ENCODE data around the gene DVL1. TPM values are rescaled to one million over a fixed set of nuclear protein-coding genes. Genes with fewer than 3 reads are reported as not detected.

DVL1 gene
- polyA plus RNA-seq, 4 donors, result 46.7 to 88.8 (median 61.3) TPM

GRCh38 chr1:1290238-1290731 lies 58.9 kb downstream of the DVL1 start:
- DNase-seq, result peak; percentile 67 to 71
- H3K27me3 ChIP-seq (ENCODE audit: control insufficient read depth in 3 of 3, insufficient read depth in 3 of 3, low read length in 3 of 3), result peaks cover 0 to 15% (median 4%) of the 10 kb centered on the region in 3 donors
- H3K4me1 ChIP-seq (ENCODE audit: control insufficient read depth in 3 of 3, insufficient read depth in 2 of 3, low read depth in 1 of 3, low read length in 2 of 3), result peaks cover 0 to 23% (median 0%) of the 10 kb centered on the region in 3 donors
- no peaks in the 10 kb centered on the region for H3K9me3 ChIP-seq (ENCODE audit: control insufficient read depth in 2 of 2, insufficient read depth in 1 of 2, low read depth in 1 of 2, low read length in 1 of 2)
- H3K4me3 ChIP-seq (ENCODE audit: low read depth in 1 of 3, low read length in 3 of 3), result no peak overlapping the region
- FAIRE-seq, result no peak
- peaks cover 0 to 25% (median 0%) of the 10 kb centered on the region in 3 donors for H3K36me3 ChIP-seq (ENCODE audit: control insufficient read depth in 3 of 3, insufficient read depth in 2 of 3, low read depth in 1 of 3, low read length in 3 of 3)
- H3K27ac ChIP-seq (ENCODE audit: low read depth in 1 of 3, low read length in 2 of 3), result no peak overlapping the region
- WGBS, 3 donors, result 35 to 47% (median 40%) methylated on average over 15 of the region's 15 CpGs

- H3K4me1 ChIP-seq (ENCODE audit: control insufficient read depth in 3 of 3, insufficient read depth in 2 of 3, low read depth in 1 of 3, low read length in 2 of 3), result peaks cover 0 to 24% (median under 1%) of the 10 kb centered on the region in 3 donors
- peaks cover 0 to 15% (median 4%) of the 10 kb centered on the region in 3 donors for H3K27me3 ChIP-seq (ENCODE audit: control insufficient read depth in 3 of 3, insufficient read depth in 3 of 3, low read length in 3 of 3)
- no peak overlapping the region for H3K27ac ChIP-seq (ENCODE audit: low read depth in 1 of 3, low read length in 2 of 3)
- H3K4me3 ChIP-seq (ENCODE audit: low read depth in 1 of 3, low read length in 3 of 3), result no peak overlapping the region
- H3K9me3 ChIP-seq (ENCODE audit: control insufficient read depth in 2 of 2, insufficient read depth in 1 of 2, low read depth in 1 of 2, low read length in 1 of 2), result no peaks in the 10 kb centered on the region
- FAIRE-seq, result no peak
- no peak for DNase-seq
- 51 to 79% (median 62%) methylated on average over 36 to 46 of the region's 46 CpGs for WGBS, 3 donors
- peaks cover 0 to 6% (median 0%) of the 10 kb centered on the region in 3 donors for H3K36me3 ChIP-seq (ENCODE audit: control insufficient read depth in 3 of 3, insufficient read depth in 2 of 3, low read depth in 1 of 3, low read length in 3 of 3)
Measured at GRCh38 chr1:1287288-1288110, 61.7 kb downstream of the DVL1 start.

- 53 to 66% (median 55%) methylated on average over 42 to 50 of the region's 50 CpGs for WGBS, 3 donors
- no peak overlapping the region for H3K27ac ChIP-seq (ENCODE audit: low read depth in 1 of 3, low read length in 2 of 3)
- H3K36me3 ChIP-seq (ENCODE audit: control insufficient read depth in 3 of 3, insufficient read depth in 2 of 3, low read depth in 1 of 3, low read length in 3 of 3), result no peaks in the 10 kb centered on the region
- H3K4me3 ChIP-seq (ENCODE audit: low read depth in 1 of 3, low read length in 3 of 3), result no peak overlapping the region
- H3K27me3 ChIP-seq (ENCODE audit: control insufficient read depth in 3 of 3, insufficient read depth in 3 of 3, low read length in 3 of 3), result peaks cover 0 to 15% (median 4%) of the 10 kb centered on the region in 3 donors
- FAIRE-seq (no peak), DNase-seq (no peak)
- H3K9me3 ChIP-seq (ENCODE audit: control insufficient read depth in 2 of 2, insufficient read depth in 1 of 2, low read depth in 1 of 2, low read length in 1 of 2), result no peaks in the 10 kb centered on the region
- H3K4me1 ChIP-seq (ENCODE audit: control insufficient read depth in 3 of 3, insufficient read depth in 2 of 3, low read depth in 1 of 3, low read length in 2 of 3), result peaks cover 0 to 27% (median 3%) of the 10 kb centered on the region in 3 donors
Measured at GRCh38 chr1:1286313-1287261, 62.6 kb downstream of the DVL1 start.

- Histone ChIP-seq H3K4me1 (ENCODE audit: control insufficient read depth in 3 of 3, insufficient read depth in 2 of 3, low read depth in 1 of 3, low read length in 2 of 3) (peaks cover 2 to 28% (median 3%) of the 10 kb centered on the region in 3 donors), H3K27ac (ENCODE audit: low read depth in 1 of 3, low read length in 2 of 3) (no peak overlapping the region), H3K27me3 (ENCODE audit: control insufficient read depth in 3 of 3, insufficient read depth in 3 of 3, low read length in 3 of 3) (peaks cover 0 to 15% (median 4%) of the 10 kb centered on the region in 3 donors), H3K9me3 (ENCODE audit: control insufficient read depth in 2 of 2, insufficient read depth in 1 of 2, low read depth in 1 of 2, low read length in 1 of 2) (no peaks in the 10 kb centered on the region), H3K4me3 (ENCODE audit: low read depth in 1 of 3, low read length in 3 of 3) (no peak overlapping the region), H3K36me3 (ENCODE audit: control insufficient read depth in 3 of 3, insufficient read depth in 2 of 3, low read depth in 1 of 3, low read length in 3 of 3) (no peaks in the 10 kb centered on the region)
- FAIRE-seq (no peak), DNase-seq (peak in 1 of 2 donors; percentile 53)
- WGBS, 3 donors, result 23 to 64% (median 29%) methylated on average over 29 to 37 of the region's 37 CpGs
Measured at GRCh38 chr1:1285611-1286311, 63.5 kb downstream of the DVL1 start.

Other genes starting within 250 kb of the DVL1 start
- 10 to 100 TPM in 3 of 4 donors, 1 to 10 TPM in 1; 9.2 to 19.0 (median 12.6) TPM for gene C1orf159, start 233.3 kb downstream of the DVL1 start, polyA plus RNA-seq
- under 1 TPM in 2 of 4 donors, not detected in 2; 0.21 to 0.36 TPM for gene TTLL10, start 175.5 kb downstream of the DVL1 start, polyA plus RNA-seq
- 1 to 10 TPM in 2 of 4 donors, under 1 TPM in 1, not detected in 1; 0.47 to 5.9 (median 1.8) TPM for gene TNFRSF18, start 142.8 kb downstream of the DVL1 start, polyA plus RNA-seq
- 1 to 10 TPM in 3 of 4 donors, not detected in 1; 1.2 to 3.5 (median 3.1) TPM for gene TNFRSF4, start 135.3 kb downstream of the DVL1 start, polyA plus RNA-seq
- gene SDF4, start 117.4 kb downstream of the DVL1 start, polyA plus RNA-seq, result 100 to 1,000 TPM in 3 of 4 donors, 10 to 100 TPM in 1; 91.2 to 190 (median 151) TPM
- gene B3GALT6, start 117.2 kb downstream of the DVL1 start, polyA plus RNA-seq, result 10 to 100 TPM in 2 of 4 donors, 1 to 10 TPM in 2; 2.7 to 13.7 (median 6.8) TPM
- 100 to 1,000 TPM in 2 of 4 donors, 10 to 100 TPM in 2; 10.6 to 203 (median 98.5) TPM for gene C1QTNF12, start 102.7 kb downstream of the DVL1 start, polyA plus RNA-seq
- gene UBE2J2, start 75.6 kb downstream of the DVL1 start, polyA plus RNA-seq, result 10 to 100 TPM; 45.9 to 67.0 (median 60.7) TPM
- gene SCNN1D, start 69.0 kb downstream of the DVL1 start, polyA plus RNA-seq, result 10 to 100 TPM in 2 of 4 donors, 1 to 10 TPM in 2; 5.2 to 37.1 (median 17.2) TPM
- gene ACAP3, start 41.5 kb downstream of the DVL1 start, polyA plus RNA-seq, result 10 to 100 TPM; 28.6 to 71.1 (median 50.6) TPM
- gene PUSL1, start 40.8 kb downstream of the DVL1 start, polyA plus RNA-seq, result 10 to 100 TPM; 15.0 to 22.7 (median 18.4) TPM
- 100 to 1,000 TPM in 3 of 4 donors, 10 to 100 TPM in 1; 94.9 to 331 (median 186) TPM for gene INTS11, start 24.8 kb downstream of the DVL1 start, polyA plus RNA-seq
- 10 to 100 TPM; 18.5 to 71.3 (median 45.1) TPM for gene CPTP, start 24.6 kb downstream of the DVL1 start, polyA plus RNA-seq
- under 1 TPM; 0.33 to 0.99 (median 0.63) TPM for gene TAS1R3, start 18.1 kb downstream of the DVL1 start, polyA plus RNA-seq
- 100 to 1,000 TPM in 1 of 4 donors, 10 to 100 TPM in 1, 1 to 10 TPM in 2; 2.7 to 538 (median 14.7) TPM for gene MXRA8, start 9.1 kb upstream of the DVL1 start, polyA plus RNA-seq
- 100 to 1,000 TPM in 3 of 4 donors, 10 to 100 TPM in 1; 88.1 to 382 (median 297) TPM for gene AURKAIP1, start 25.8 kb upstream of the DVL1 start, polyA plus RNA-seq
- gene CCNL2, start 49.9 kb upstream of the DVL1 start, polyA plus RNA-seq, result 100 to 1,000 TPM in 3 of 4 donors, 10 to 100 TPM in 1; 71.9 to 224 (median 198) TPM
- 100 to 1,000 TPM; 135 to 221 (median 167) TPM for gene MRPL20, start 57.9 kb upstream of the DVL1 start, polyA plus RNA-seq
- 1 to 10 TPM; 1.1 to 1.7 (median 1.5) TPM for gene ANKRD65, start 71.9 kb upstream of the DVL1 start, polyA plus RNA-seq
- 100 to 1,000 TPM in 1 of 4 donors, 10 to 100 TPM in 1, 1 to 10 TPM in 1, under 1 TPM in 1; 0.67 to 122 (median 6.9) TPM for gene VWA1, start 86.3 kb upstream of the DVL1 start, polyA plus RNA-seq
- 1 to 10 TPM in 1 of 4 donors, under 1 TPM in 2, not detected in 1; 0.27 to 1.5 (median 0.66) TPM for gene ATAD3C, start 100.3 kb upstream of the DVL1 start, polyA plus RNA-seq
- 10 to 100 TPM; 17.4 to 34.5 (median 19.4) TPM for gene ATAD3B, start 122.3 kb upstream of the DVL1 start, polyA plus RNA-seq
- gene ATAD3A, start 162.7 kb upstream of the DVL1 start, polyA plus RNA-seq, result 10 to 100 TPM; 16.8 to 42.1 (median 25.0) TPM
- 1 to 10 TPM in 3 of 4 donors, not detected in 1; 1.6 to 3.7 (median 1.6) TPM for gene TMEM240, start 191.2 kb upstream of the DVL1 start, polyA plus RNA-seq
- gene SSU72, start 225.4 kb upstream of the DVL1 start, polyA plus RNA-seq, result 100 to 1,000 TPM in 3 of 4 donors, 10 to 100 TPM in 1; 83.9 to 140 (median 124) TPM